Right kidney (tissue), 9 donors: ENCODE data around the gene IFNA13.
"Not testable (repeated sequence)": the region's sequence is repeated elsewhere in the genome, so short reads cannot be mapped to it uniquely, and the experiment has no call there.

Experiments used
- DNase-seq: peaks from one replicate; pipeline ENCODE4 v3.0.0-alpha.2; 2016
- long read RNA-seq, 8 donors: transcript quantifications; one replicate each; lab custom pipeline, GENCODE V29; 2026

Gene IFNA13
- long read RNA-seq, donor 1, result 0 reads
- long read RNA-seq, donor 2, result 0 reads
- long read RNA-seq, donor 3, result 0 reads
- long read RNA-seq, donor 4, result 0 reads
- long read RNA-seq, donor 5, result 0 reads
- long read RNA-seq, donor 6, result 0 reads
- long read RNA-seq, donor 7, result 0 reads
- long read RNA-seq, donor 8, result 0 reads

- no peak for DNase-seq
Measured at GRCh38 chr9:21367957-21368356, at the start of gene IFNA13. Gene IFNA13, minus strand, starts transcription at chr9:21368057. Its CDS starts 47 bp downstream, at chr9:21368010.

DNA sequence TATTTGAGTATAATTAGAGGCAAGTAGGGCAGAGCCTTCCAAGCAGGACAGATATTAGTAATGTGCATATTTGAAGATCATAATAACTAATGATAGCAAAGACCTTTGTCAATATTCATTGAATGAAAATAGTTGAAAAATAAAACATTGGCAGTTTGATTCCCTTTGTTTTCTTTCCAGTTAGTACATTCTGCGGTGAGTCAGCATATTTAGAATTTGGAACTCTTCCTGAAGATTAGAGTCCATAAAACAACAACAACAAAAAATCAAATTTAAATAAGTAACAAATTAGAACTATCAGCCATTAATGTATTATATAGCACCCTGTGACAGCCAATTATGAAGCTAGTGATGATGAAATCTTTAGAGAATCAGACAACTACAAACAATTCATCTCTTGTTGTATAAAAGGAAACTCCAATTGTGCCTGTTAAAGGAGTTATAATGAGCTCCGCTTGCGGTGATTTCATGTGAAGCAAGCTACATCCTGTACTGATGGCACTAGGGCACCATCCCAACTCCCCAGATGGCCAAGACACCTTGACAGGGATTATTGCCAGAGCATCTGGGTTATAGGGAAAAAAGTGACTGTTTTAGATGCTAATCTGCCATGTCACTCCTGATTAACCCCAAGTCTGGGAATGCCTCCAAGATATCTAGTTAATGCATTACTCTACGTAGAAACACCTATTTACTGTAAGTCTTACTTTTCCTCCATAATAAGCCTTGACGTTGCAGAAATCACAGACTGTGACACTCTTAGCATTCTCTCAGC is 47.8 kb upstream of the IFNA13 start:
- no peak for DNase-seq

DNA sequence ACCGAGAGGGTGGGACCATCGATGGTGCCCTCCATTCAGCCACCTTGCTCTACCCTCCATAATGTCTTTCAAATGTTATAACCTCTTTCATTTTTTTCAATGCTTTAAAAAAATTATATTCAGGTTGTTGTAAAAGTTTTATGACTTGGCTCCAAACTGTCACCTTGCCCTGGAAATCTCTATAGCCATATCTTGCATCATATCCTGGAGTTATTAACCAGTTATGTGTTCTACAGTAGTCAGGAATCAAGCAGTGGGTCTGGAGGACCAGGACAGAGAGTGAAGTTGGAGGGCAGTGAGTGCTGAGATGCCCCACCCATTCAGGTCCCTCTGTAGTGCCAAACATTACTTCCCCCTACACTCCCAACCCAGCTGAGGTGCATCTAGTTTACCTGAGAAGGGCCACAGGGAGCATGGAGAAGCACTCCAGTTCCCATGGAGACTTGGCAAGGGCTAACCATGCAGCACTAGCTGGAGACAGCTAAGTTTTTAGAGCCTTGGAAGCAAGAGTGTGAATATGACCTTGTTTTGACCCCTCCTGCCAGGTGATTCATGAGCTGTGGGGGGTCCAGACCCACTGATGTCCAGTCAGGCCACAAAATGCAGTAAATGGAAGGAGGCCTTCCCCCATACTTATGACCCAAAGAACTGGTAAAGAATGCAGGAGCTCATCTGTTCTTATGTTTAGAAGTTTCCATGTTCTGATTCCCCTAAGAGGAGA is 46.5 kb upstream of the IFNA13 start:
- no peak for DNase-seq

DNA sequence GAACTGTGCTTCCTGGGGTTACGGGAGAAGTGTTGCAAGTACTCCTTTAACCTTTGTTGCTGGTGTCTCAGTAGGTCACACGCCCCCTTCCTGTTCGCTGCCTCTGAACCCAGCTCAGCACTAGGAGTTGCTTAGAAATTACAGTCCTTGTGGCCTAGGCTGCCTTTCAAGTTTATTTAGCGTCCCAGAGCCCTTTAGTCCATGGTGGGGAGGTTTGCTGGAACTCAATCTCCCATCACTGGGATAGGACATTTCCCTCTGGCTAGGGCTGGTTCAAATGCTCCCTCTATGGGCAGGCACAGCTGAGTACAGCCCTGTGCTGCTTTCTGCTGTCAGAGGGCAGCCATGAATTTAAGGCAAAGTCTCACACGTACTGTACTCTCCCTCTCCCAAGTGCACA is 45.8 kb upstream of the IFNA13 start:
- no peak for DNase-seq

DNA sequence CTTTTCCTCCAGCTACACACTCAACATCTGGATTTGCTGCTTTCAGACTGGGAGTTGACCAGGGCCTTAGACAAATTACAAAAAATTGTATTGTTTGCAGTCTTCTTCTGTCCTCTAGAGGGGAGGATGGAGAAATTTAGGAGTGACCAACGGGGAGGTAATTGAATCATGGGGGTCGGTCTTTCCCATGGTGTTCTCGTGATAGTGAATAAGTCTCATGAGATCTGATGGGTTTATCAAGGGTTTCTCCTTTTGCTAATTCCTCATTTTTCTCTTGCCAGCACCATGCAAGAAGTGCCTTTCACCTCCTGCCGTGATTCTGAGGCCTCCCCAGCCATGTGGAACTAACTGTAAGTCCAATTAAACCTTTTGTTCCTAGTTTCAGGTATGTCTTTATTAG is 45.3 kb upstream of the IFNA13 start:
- no peak for DNase-seq

DNA sequence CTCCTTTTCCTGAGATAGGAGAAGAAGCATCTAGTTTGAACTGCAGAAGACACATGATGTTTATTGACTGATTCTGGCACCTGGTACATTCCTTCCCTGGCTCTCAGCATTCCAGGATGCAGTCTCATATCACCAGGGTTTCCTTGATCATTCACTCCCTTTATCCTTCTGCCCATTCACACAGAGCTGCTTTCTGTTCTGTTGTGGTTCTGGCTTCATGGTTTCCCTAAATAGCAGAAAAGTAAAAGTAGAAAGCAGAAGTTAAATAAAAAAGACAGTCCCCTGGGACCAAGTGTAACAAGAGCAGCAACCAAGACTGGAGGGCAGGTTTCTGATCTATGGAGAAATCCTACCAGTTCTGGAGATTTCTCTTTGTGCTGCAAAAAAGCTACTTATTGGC is 44.2 kb upstream of the IFNA13 start:
- DNase-seq, result no peak

- no peak for DNase-seq
Measured at GRCh38 chr9:21408817-21409216, 41.0 kb upstream of the IFNA13 start, which contains the start of gene IFNA8. Gene IFNA8, plus strand, starts transcription at chr9:21409117. Its CDS starts 60 bp downstream, at chr9:21409177.

GRCh38 chr9:21404146-21404545 is 36.3 kb upstream of the IFNA13 start:
- DNase-seq, result no peak

- peak; percentile 47 for DNase-seq
Measured at GRCh38 chr9:21402386-21403251, 34.8 kb upstream of the IFNA13 start.

DNA sequence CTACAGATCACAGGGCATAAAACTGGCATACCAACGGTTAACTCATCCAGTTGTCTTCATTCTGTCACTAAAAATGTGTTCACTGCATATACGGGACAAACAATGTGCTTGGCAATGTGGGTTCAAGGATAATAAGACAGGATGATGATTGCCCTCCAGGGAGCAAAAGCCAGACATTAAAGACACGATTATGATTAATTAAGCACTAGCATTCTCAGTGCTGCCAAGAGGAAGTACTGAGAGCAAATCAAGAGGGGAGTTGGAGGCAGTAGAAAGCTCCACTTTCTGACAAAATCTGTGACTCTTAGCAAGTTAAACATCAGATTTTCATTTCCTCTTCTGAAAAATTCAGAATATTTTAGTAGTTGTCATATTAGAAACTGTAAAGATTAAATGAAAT is 32.1 kb upstream of the IFNA13 start:
- no peak for DNase-seq

- DNase-seq, result no peak
Measured at GRCh38 chr9:21398955-21399489, 31.2 kb upstream of the IFNA13 start.

GRCh38 chr9:21395778-21396717 is 28.2 kb upstream of the IFNA13 start:
- DNase-seq, result peak; percentile 74

- no peak for DNase-seq
Measured at GRCh38 chr9:21392270-21392669, 24.4 kb upstream of the IFNA13 start.

DNA sequence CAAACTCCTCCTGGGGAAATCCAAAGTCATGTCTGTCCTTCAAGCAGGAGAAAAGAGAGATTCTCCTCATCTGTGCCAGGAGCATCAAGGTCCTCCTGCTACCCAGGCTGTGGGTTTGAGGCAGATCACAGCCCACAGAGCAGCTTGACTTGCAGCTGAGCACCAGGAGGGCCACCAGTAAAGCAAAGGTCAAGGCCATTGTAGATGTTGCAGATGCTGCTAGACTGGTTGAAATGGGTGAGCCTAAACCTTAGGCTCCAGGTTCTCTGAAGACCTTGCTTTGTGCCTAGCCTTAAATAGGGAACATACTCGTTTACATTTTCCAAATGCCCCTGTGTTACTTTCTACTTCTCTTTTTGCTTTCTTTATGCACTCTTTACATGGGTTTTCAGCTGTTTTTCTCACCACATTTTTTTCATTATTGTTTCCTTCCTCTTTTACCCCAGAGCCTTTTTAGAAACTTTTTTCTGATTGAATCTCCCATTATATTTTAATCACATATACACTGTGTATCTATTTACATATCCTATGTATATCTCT is 17.3 kb upstream of the IFNA13 start, which contains the start of gene IFNA2:
TSS of gene IFNA2 (minus strand) at position 268 of the 540 bp plus-strand sequence. CDS start at position 199, 69 bp downstream.
- DNase-seq, result no peak

- DNase-seq, result no peak
Measured at GRCh38 chr9:21383627-21384026, 15.8 kb upstream of the IFNA13 start.

- DNase-seq, result no peak
Measured at GRCh38 chr9:21381448-21382339, 13.8 kb upstream of the IFNA13 start.

DNA sequence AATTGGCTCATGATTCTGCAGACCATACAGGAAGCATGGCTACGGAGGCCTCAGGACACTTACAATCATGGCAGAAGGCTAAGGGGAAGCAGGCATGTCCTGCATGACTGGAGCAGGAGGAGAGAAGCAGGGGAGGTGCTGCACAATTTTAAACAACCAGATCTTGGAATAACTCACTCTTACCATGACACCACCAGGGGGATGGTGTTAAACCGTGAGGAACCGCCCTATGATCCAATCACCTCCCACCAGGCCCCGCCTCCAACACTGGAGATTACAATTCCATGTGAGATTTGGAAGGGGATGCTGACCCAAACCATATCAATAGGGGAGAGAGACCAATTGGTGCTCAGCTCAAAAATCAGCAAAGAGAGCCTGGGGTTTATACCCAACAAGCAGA is 3.6 kb upstream of the IFNA13 start:
- DNase-seq, result not testable (repeated sequence)

- DNase-seq, result not testable (repeated sequence)
Measured at GRCh38 chr9:21367169-21367568, 688 bp downstream of the IFNA13 start.

- no peak for DNase-seq
Measured at GRCh38 chr9:21362287-21362686, 5.6 kb downstream of the IFNA13 start.
